K562 (cell line): ENCODE results near the gene GJC2. TPM values are rescaled to one million over a fixed set of nuclear protein-coding genes. Genes with fewer than 3 reads are reported as not detected.
A peak's percentile ranks its signal among the peaks of the same experiment; 100 is the strongest.

Experiments used
- DIDO1 ChIP-seq: fragments of 450-650 bp; IDR thresholded peaks from 2 replicates; pipeline ENCODE4 v1.6.1; 2016; ENCODE audit warnings: low read depth, missing biosample characterization, missing genetic modification characterization
- GTF2F1 ChIP-seq: IDR thresholded peaks from 2 replicates; pipeline ENCODE4 v1.6.1; 2011; ENCODE audit warnings: low read depth, low read length, improper control_type of control experiment
- HEY1 ChIP-seq: fragments of 250-450 bp; sonication (Bioruptor Pico); IDR thresholded peaks from 2 replicates; pipeline ENCODE4 v1.5.0; 2020; ENCODE audit warnings: mild to moderate bottlenecking, moderate library complexity, borderline replicate concordance
- KLF6 ChIP-seq: fragments of 250-450 bp; sonication (Bioruptor Pico); IDR thresholded peaks from 2 replicates; pipeline ENCODE4 v1.4.0; 2020; ENCODE audit warnings: mild to moderate bottlenecking, moderate library complexity, borderline replicate concordance
- LARP7 ChIP-seq: fragments of 450-650 bp; IDR thresholded peaks from 2 replicates; pipeline ENCODE4 v1.6.1; 2016
- MCM2 ChIP-seq: fragments of 450-650 bp; IDR thresholded peaks from 2 replicates; pipeline ENCODE4 v1.6.1; 2017; ENCODE audit warnings: low read depth, mild to moderate bottlenecking
- PHB2 ChIP-seq: fragments of 450-650 bp; IDR thresholded peaks from 2 replicates; pipeline ENCODE4 v1.6.1; 2017; ENCODE audit warnings: low read depth
- POU5F1 ChIP-seq: fragments of 150-350 bp; IDR thresholded peaks from 2 replicates; pipeline ENCODE4 v1.6.1; 2014; ENCODE audit warnings: borderline replicate concordance, low read length, low read depth, mild to moderate bottlenecking; ENCODE audit not compliant: partially characterized antibody
- PRPF4 ChIP-seq: fragments of 200-400 bp; formaldehyde crosslinking; IDR thresholded peaks from one replicate; pipeline ENCODE4 v1.6.1; 2017; ENCODE audit warnings: low read length, low read depth, mild to moderate bottlenecking; ENCODE audit not compliant: insufficient read depth, poor library complexity, severe bottlenecking
- RBM34 ChIP-seq: fragments of 200-400 bp; formaldehyde crosslinking; IDR thresholded peaks from 2 replicates; pipeline ENCODE4 v1.6.1; 2018; ENCODE audit warnings: low read length, borderline replicate concordance; ENCODE audit not compliant: insufficient read depth
- SP2 ChIP-seq: IDR thresholded peaks from 2 replicates; pipeline ENCODE4 v1.6.1; 2011; ENCODE audit warnings: mild to moderate bottlenecking, low read depth, low read length, moderate library complexity; ENCODE audit not compliant: poor library complexity, severe bottlenecking; ENCODE audit errors: extremely low read depth
- STAG1 ChIP-seq: sonication (generic); formaldehyde crosslinking; IDR thresholded peaks from 2 replicates; pipeline ENCODE4 v1.5.0; 2020; ENCODE audit warnings: missing genetic modification reagents, borderline replicate concordance
- TAF7 ChIP-seq: fragments of 450-650 bp; IDR thresholded peaks from 2 replicates; pipeline ENCODE4 v1.6.1; 2016; ENCODE audit warnings: missing genetic modification characterization, missing compliant biosample characterization
- ZBTB17 ChIP-seq: fragments of 450-650 bp; formaldehyde crosslinking; IDR thresholded peaks from 2 replicates; pipeline ENCODE4 v1.4.0; 2020; ENCODE audit warnings: mild to moderate bottlenecking
- ZC3H11A ChIP-seq: IDR thresholded peaks from 2 replicates; pipeline ENCODE4 v1.6.1; 2012; ENCODE audit warnings: low read depth, low read length, improper control_type of control experiment
- ZC3H8 ChIP-seq: fragments of 450-650 bp; IDR thresholded peaks from 2 replicates; pipeline ENCODE4 v1.6.1; 2017
- ZNF224 ChIP-seq: sonication (generic); formaldehyde crosslinking; IDR thresholded peaks from 2 replicates; pipeline ENCODE4 v1.8.0; 2022; ENCODE audit warnings: mild to moderate bottlenecking, missing genetic modification reagents
- ZNF408 ChIP-seq: fragments of 250-450 bp; sonication (Bioruptor Pico); IDR thresholded peaks from 2 replicates; pipeline ENCODE4 v1.4.0; 2020; ENCODE audit warnings: low read depth, mild to moderate bottlenecking, moderate library complexity
- ZNF766 ChIP-seq: fragments of 200-800 bp; sonication (Bioruptor generic); conservative IDR thresholded peaks from 2 replicates; pipeline ENCODE4 v1.6.1; 2016; ENCODE audit warnings: missing genetic modification characterization, missing compliant biosample characterization
- polyA plus RNA-seq, 8 experiments: library from polyadenylated mRNA; depleted of rRNA in 4 of 8; stranded (reverse) in 5 of 8; unstranded in 3 of 8; fragments of >200 nt; fragmentation: Nextera tagmentation in 2 of 8; fragmentation: Illumina TruSeq in 1 of 8; extraction: Ambion mirVana in 2 of 8; extraction: Trizol in 1 of 8; gene quantifications; 2 replicates each; pipeline versions ENCODE4 v1.2.1 to v1.2.3, GENCODE V29; 2011 to 2014; ENCODE audit warnings: inconsistent platforms in 1 of 8, missing spikeins in 1 of 8
- total RNA-seq, 7 experiments: library from RNA; depleted of rRNA in 6 of 7; stranded (reverse); fragments of >200 nt in 6 of 7; fragmentation: Illumina TruSeq in 2 of 7; extraction: Trizol in 2 of 7; gene quantifications; 2 replicates each; pipeline versions ENCODE4 v1.2.1 to v1.2.3, GENCODE V29; 2011 to 2021; ENCODE audit warnings: low replicate concordance in 1 of 7
- TF ChIP-seq, protein P1 (sequence below): fragments of 250-450 bp; sonication (Bioruptor Pico); IDR thresholded peaks from 2 replicates; pipeline ENCODE4 v1.5.0; 2021
- TF ChIP-seq, protein P2 (sequence below): fragments of 250-450 bp; sonication (Bioruptor Pico); IDR thresholded peaks from 2 replicates; pipeline ENCODE4 v1.5.0; 2021; ENCODE audit warnings: mild to moderate bottlenecking, borderline replicate concordance
- TF ChIP-seq, protein P3 (sequence below): fragments of 250-450 bp; sonication (Bioruptor Pico); IDR thresholded peaks from 2 replicates; pipeline ENCODE4 v1.6.1; 2021; ENCODE audit warnings: mild to moderate bottlenecking
- TF ChIP-seq, protein P4 (sequence below): sonication (generic); formaldehyde crosslinking; IDR thresholded peaks from 2 replicates; pipeline ENCODE4 v1.8.1; 2023; ENCODE audit warnings: mild to moderate bottlenecking, missing genetic modification reagents

The GJC2 gene
- total and polyA plus RNA-seq, 9 of the 15 experiments (the other 6 are each of a cell fraction or from before 2014, with no cell fraction given), result 0.03 to 0.62 (median 0.11) TPM; not detected in 2

DNA sequence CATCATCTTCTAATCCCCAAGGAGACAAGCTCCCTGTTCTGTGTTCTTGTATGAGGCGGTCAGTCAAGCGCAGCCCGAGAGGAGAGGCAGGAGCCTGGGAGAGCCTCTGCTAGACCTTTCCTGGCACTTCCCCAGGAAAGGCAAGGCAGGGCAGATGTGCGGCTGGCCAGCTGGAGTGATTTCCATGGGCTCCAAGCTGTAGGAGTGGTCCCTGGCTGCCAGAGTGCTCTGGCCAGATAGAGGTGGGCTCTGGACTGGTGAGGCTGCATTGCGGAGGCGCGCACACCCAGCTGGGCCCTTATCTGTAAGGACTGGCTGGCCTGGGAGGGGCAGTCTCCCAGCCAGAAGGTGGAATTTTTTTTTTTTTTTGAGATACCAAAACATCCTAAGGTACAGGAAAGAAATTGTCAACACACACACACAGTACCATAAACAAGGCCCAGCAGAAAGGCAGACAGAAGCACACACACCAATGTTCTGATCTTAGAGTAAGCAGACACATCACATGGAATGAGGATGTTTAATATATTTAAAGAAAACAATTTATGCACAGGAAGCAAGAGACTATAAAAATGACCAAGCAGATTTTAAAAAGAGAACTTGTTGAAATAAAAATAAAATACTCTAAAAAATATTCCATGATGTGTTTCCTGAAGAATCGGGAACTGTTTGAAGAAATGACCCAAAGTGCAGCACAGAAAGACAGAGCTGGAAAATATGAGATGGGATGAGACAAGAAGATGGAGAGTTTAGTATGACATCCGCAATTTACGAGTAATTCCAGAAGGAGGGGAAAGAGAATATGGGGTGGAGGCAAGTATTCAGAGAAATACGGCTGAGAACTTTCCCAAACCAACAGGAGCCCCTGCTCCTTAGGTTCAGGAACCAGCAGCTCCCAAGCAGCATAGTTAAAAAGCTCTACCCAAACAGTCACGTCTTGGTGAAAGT is 29.3 kb downstream of the GJC2 start (continued):
- TF ChIP-seq, protein P1, sequence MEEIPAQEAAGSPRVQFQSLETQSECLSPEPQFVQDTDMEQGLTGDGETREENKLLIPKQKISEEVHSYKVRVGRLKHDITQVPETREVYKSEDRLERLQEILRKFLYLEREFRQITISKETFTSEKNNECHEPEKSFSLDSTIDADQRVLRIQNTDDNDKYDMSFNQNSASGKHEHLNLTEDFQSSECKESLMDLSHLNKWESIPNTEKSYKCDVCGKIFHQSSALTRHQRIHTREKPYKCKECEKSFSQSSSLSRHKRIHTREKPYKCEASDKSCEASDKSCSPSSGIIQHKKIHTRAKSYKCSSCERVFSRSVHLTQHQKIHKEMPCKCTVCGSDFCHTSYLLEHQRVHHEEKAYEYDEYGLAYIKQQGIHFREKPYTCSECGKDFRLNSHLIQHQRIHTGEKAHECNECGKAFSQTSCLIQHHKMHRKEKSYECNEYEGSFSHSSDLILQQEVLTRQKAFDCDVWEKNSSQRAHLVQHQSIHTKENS, result no peak
- no peak for TF ChIP-seq GTF2F1
- no peak for TF ChIP-seq STAG1 (CRISPR knock-in tag)
- TF ChIP-seq RBM34, result no peak
- TF ChIP-seq ZNF766, result no peak
- no peak for TF ChIP-seq DIDO1 (tag)
- TF ChIP-seq ZNF224, result no peak
- TF ChIP-seq ZBTB17, result no peak
- no peak for TF ChIP-seq KLF6 (CRISPR knock-in tag)
- TF ChIP-seq SP2, result no peak
- no peak for TF ChIP-seq HEY1 (CRISPR knock-in tag)
- TF ChIP-seq, protein P2, sequence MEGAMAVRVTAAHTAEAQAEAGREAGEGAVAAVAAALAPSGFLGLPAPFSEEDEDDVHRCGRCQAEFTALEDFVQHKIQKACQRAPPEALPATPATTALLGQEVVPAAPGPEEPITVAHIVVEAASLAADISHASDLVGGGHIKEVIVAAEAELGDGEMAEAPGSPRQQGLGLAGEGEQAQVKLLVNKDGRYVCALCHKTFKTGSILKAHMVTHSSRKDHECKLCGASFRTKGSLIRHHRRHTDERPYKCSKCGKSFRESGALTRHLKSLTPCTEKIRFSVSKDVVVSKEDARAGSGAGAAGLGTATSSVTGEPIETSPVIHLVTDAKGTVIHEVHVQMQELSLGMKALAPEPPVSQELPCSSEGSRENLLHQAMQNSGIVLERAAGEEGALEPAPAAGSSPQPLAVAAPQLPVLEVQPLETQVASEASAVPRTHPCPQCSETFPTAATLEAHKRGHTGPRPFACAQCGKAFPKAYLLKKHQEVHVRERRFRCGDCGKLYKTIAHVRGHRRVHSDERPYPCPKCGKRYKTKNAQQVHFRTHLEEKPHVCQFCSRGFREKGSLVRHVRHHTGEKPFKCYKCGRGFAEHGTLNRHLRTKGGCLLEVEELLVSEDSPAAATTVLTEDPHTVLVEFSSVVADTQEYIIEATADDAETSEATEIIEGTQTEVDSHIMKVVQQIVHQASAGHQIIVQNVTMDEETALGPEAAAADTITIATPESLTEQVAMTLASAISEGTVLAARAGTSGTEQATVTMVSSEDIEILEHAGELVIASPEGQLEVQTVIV (CRISPR knock-in tag), result no peak
- TF ChIP-seq ZNF408 (CRISPR knock-in tag), result no peak
- no peak for TF ChIP-seq PRPF4
- TF ChIP-seq ZC3H8, result no peak
- no peak for TF ChIP-seq ZC3H11A
- TF ChIP-seq POU5F1, result no peak
- no peak for TF ChIP-seq TAF7 (tag)
- TF ChIP-seq LARP7, result no peak
- peak; percentile 83 for TF ChIP-seq PHB2
- TF ChIP-seq, protein P3, sequence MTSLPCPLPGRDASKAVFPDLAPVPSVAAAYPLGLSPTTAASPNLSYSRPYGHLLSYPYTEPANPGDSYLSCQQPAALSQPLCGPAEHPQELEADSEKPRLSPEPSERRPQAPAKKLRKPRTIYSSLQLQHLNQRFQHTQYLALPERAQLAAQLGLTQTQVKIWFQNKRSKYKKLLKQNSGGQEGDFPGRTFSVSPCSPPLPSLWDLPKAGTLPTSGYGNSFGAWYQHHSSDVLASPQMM (CRISPR knock-in tag), result no peak
- TF ChIP-seq, protein P4, sequence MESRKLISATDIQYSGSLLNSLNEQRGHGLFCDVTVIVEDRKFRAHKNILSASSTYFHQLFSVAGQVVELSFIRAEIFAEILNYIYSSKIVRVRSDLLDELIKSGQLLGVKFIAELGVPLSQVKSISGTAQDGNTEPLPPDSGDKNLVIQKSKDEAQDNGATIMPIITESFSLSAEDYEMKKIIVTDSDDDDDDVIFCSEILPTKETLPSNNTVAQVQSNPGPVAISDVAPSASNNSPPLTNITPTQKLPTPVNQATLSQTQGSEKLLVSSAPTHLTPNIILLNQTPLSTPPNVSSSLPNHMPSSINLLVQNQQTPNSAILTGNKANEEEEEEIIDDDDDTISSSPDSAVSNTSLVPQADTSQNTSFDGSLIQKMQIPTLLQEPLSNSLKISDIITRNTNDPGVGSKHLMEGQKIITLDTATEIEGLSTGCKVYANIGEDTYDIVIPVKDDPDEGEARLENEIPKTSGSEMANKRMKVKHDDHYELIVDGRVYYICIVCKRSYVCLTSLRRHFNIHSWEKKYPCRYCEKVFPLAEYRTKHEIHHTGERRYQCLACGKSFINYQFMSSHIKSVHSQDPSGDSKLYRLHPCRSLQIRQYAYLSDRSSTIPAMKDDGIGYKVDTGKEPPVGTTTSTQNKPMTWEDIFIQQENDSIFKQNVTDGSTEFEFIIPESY, result no peak
- no peak for TF ChIP-seq MCM2
